Measurements from ENCODE around the gene PERCC1.

- TF ChIP-seq RELA (CRISPR knock-in tag; IDR thresholded peaks at IDR 0.05; ENCODE audit: borderline replicate concordance) (no peak), NR2C2 (CRISPR knock-in tag; IDR thresholded peaks at IDR 0.05) (no peak), STAT6 (CRISPR knock-in tag; conservative IDR thresholded peaks at IDR 0.05; ENCODE audit: low read depth) (no peak), ZNF317 (CRISPR knock-in tag; IDR thresholded peaks at IDR 0.05; ENCODE audit: borderline replicate concordance, low read depth) (no peak), ZNF512 (CRISPR knock-in tag; IDR thresholded peaks at IDR 0.05; ENCODE audit: borderline replicate concordance) (no peak), NFE2L1 (CRISPR knock-in tag; IDR thresholded peaks at IDR 0.05) (no peak), CTCF (IDR thresholded peaks at IDR 0.05) (no peak), CREB1 (CRISPR knock-in tag; IDR thresholded peaks at IDR 0.05) (no peak), ZNF263 (CRISPR knock-in tag; IDR thresholded peaks at IDR 0.05; ENCODE audit: low read depth) (no peak), ATF1 (CRISPR knock-in tag; IDR thresholded peaks at IDR 0.05) (no peak), ATF2 (CRISPR knock-in tag; IDR thresholded peaks at IDR 0.05; ENCODE audit: borderline replicate concordance, low read depth) (no peak), CREM (CRISPR knock-in tag; IDR thresholded peaks at IDR 0.05) (no peak), FOXJ3 (CRISPR knock-in tag; IDR thresholded peaks at IDR 0.05; ENCODE audit: borderline replicate concordance) (no peak)
These were observed 41.1 kb upstream of the PERCC1 start for GRCh38 chr16:1389762-1390161.
